Activated CD4-positive, alpha-beta T cell treated with anti-CD3 and anti-CD28 coated beads, Interleukin-2, amount 50 U/mL, for 48 hours (primary cell): ENCODE measurements around the gene GARS1.

Experiments
- DNase-seq, 2 experiments: peaks; one replicate each; pipeline ENCODE4 v3.0.0-alpha.2; 2020

GARS1 gene

GRCh38 chr7:30657131-30657530, 62.5 kb downstream of the GARS1 start:
- DNase-seq, result no peak

GRCh38 chr7:30658479-30659074, 63.9 kb downstream of the GARS1 start:
- no peak for DNase-seq

GRCh38 chr7:30659312-30659711, 64.6 kb downstream of the GARS1 start:
- DNase-seq, result no peak

- DNase-seq, result no peak
Measured at GRCh38 chr7:30660331-30661255, 65.9 kb downstream of the GARS1 start.

GRCh38 chr7:30661926-30662325, 67.2 kb downstream of the GARS1 start:
- DNase-seq, result no peak

GRCh38 chr7:30662431-30662939, 67.8 kb downstream of the GARS1 start:
- DNase-seq, result no peak

- no peak for DNase-seq
Measured at GRCh38 chr7:30663414-30663813, 68.7 kb downstream of the GARS1 start.

- DNase-seq, result no peak
Measured at GRCh38 chr7:30664184-30664885, 69.7 kb downstream of the GARS1 start.

GRCh38 chr7:30665043-30665442, 70.4 kb downstream of the GARS1 start:
- DNase-seq, result no peak

- no peak for DNase-seq
Measured at GRCh38 chr7:30665449-30665848, 70.8 kb downstream of the GARS1 start.

GRCh38 chr7:30667172-30667571, 72.5 kb downstream of the GARS1 start:
- DNase-seq, result no peak

GRCh38 chr7:30668102-30668501, 73.4 kb downstream of the GARS1 start:
- no peak for DNase-seq

GRCh38 chr7:30671793-30672465, 77.3 kb downstream of the GARS1 start:
- peak; percentile 26 for DNase-seq

GRCh38 chr7:30674420-30674819, 79.7 kb downstream of the GARS1 start:
- no peak for DNase-seq

GRCh38 chr7:30674876-30675275, 80.2 kb downstream of the GARS1 start:
- DNase-seq, result no peak

GRCh38 chr7:30678805-30679204, 84.1 kb downstream of the GARS1 start:
- no peak for DNase-seq

- no peak for DNase-seq
Measured at GRCh38 chr7:30679664-30680063, 85.0 kb downstream of the GARS1 start.

GRCh38 chr7:30681331-30681797, 86.7 kb downstream of the GARS1 start:
- no peak for DNase-seq

- DNase-seq, result no peak
Measured at GRCh38 chr7:30681815-30682211, 87.1 kb downstream of the GARS1 start.

GRCh38 chr7:30682212-30683083, 87.8 kb downstream of the GARS1 start, which contains the start of gene CRHR2:
CRHR2 (minus strand) TSS chr7:30682456; CDS start chr7:30682280, 176 bp downstream.
- peak; percentile 24 to 35 for DNase-seq

GRCh38 chr7:30683306-30683705, 88.6 kb downstream of the GARS1 start:
- no peak for DNase-seq
